OCI-LY7 (cell line): Measurements from ENCODE around the gene TTLL3. TPM values are rescaled to one million over a fixed set of nuclear protein-coding genes. Genes with fewer than 3 reads are reported as not detected.

ENCODE experiments used
- BruUV-seq: library from RNA; stranded (reverse); fragments of 400-500 nt; replicated peaks from 2 replicates; lab custom pipeline; 2021; lab: Mats Ljungman, UMichigan
- CTCF ChIA-PET: fragments of 300-600 bp; sonication (Branson Sonifier 250); formaldehyde crosslinking; loops from one replicate; lab custom pipeline; 2022; ENCODE audit warnings: antibody characterized with exemption; ENCODE audit not compliant: unreplicated experiment; lab: Charles Lee
- POLR2A ChIA-PET: fragments of 300-600 bp; sonication (Branson Sonifier 250); formaldehyde crosslinking; loops from one replicate; lab custom pipeline; 2022; ENCODE audit warnings: antibody characterized with exemption; lab: Charles Lee
- DNase-seq: peaks from one replicate; pipeline ENCODE4 v3.0.0-alpha.2; 2015; ENCODE audit warnings: low spot score
- H2AFZ ChIP-seq: fragments of 200-600 bp; sonication (generic), shearing (Covaris generic); 2 replicates; pipeline ENCODE4 v1.6.1; 2014; ENCODE audit warnings: mild to moderate bottlenecking, antibody characterized with exemption, low read length, moderate library complexity
- H3K27ac ChIP-seq: fragments of 200-600 bp; sonication (generic); 2 replicates; pipeline ENCODE4 v1.5.1; 2014; ENCODE audit warnings: mixed run types, low read depth, mild to moderate bottlenecking, moderate library complexity, low read length, inconsistent platforms; ENCODE audit not compliant: poor library complexity, severe bottlenecking
- H3K36me3 ChIP-seq: fragments of 200-600 bp; sonication (generic); 2 replicates; pipeline ENCODE4 v1.6.1; 2014; ENCODE audit warnings: mild to moderate bottlenecking, antibody characterized with exemption, low read length, moderate library complexity, mixed read lengths; ENCODE audit not compliant: insufficient read depth
- H3K4me1 ChIP-seq: fragments of 200-600 bp; sonication (generic); 2 replicates; pipeline ENCODE4 v1.5.1; 2014; ENCODE audit warnings: mild to moderate bottlenecking, low read length; ENCODE audit not compliant: insufficient read depth, poor library complexity, severe bottlenecking
- H3K4me2 ChIP-seq: fragments of 200-600 bp; sonication (generic); 2 replicates; pipeline ENCODE4 v1.6.1; 2014; ENCODE audit warnings: mild to moderate bottlenecking, low read length
- H3K4me3 ChIP-seq: fragments of 200-600 bp; sonication (generic); 2 replicates; pipeline ENCODE4 v1.5.1; 2014; ENCODE audit warnings: mild to moderate bottlenecking, low read depth, low read length; ENCODE audit not compliant: poor library complexity, severe bottlenecking
- H3K79me2 ChIP-seq: fragments of 200-600 bp; sonication (generic); 2 replicates; pipeline ENCODE4 v1.6.1; 2016; ENCODE audit warnings: low read depth, mild to moderate bottlenecking, low read length, moderate library complexity, mixed read lengths; ENCODE audit not compliant: insufficient read depth
- H3K9me2 ChIP-seq: fragments of 200-600 bp; sonication (generic); 2 replicates; pipeline ENCODE4 v1.6.1; 2016; ENCODE audit warnings: mild to moderate bottlenecking, low read length, mixed read lengths; ENCODE audit not compliant: insufficient read depth
- H3K9me3 ChIP-seq: fragments of 200-600 bp; sonication (generic); 2 replicates; pipeline ENCODE4 v1.6.1; 2014; ENCODE audit warnings: mild to moderate bottlenecking, mixed run types, low read length, mixed read lengths
- H4K20me1 ChIP-seq: fragments of 200-600 bp; sonication (generic); 2 replicates; pipeline ENCODE4 v1.6.1; 2014; ENCODE audit warnings: mild to moderate bottlenecking, antibody characterized with exemption, low read length, moderate library complexity, mixed read lengths; ENCODE audit not compliant: insufficient read depth
- EZH2phosphoT487 ChIP-seq: fragments of 200-600 bp; sonication (generic); IDR thresholded peaks from 2 replicates; pipeline ENCODE4 v1.6.1; 2018; ENCODE audit warnings: low read depth, borderline replicate concordance, mild to moderate bottlenecking, mixed run types, antibody characterized with exemption, low read length, moderate library complexity, mixed read lengths
- intact Hi-C: fragments of 100-400 bp; cut with micrococcal nuclease; formaldehyde crosslinking; loops from one replicate; pipeline ENCODE4 v1.10.0; 2022; ENCODE audit not compliant: unreplicated experiment
- total RNA-seq, 2 experiments: library from RNA; depleted of rRNA in 1 of 2; stranded (reverse); fragments of >200 nt in 1 of 2; shearing (Covaris generic) in 1 of 2; gene quantifications; 2 replicates each; pipeline ENCODE4 v1.2.3, GENCODE V29; 2014 to 2022
- TF ChIP-seq, protein P1 (sequence below): fragments of 200-600 bp; sonication (generic); conservative IDR thresholded peaks from 2 replicates; pipeline ENCODE4 v1.5.1; 2014; ENCODE audit warnings: mild to moderate bottlenecking, antibody characterized with exemption, low read length, moderate library complexity, mixed read lengths

TTLL3 gene
- total RNA-seq, 2 experiments from 2014 or later = 65.4 to 127 TPM

DNA sequence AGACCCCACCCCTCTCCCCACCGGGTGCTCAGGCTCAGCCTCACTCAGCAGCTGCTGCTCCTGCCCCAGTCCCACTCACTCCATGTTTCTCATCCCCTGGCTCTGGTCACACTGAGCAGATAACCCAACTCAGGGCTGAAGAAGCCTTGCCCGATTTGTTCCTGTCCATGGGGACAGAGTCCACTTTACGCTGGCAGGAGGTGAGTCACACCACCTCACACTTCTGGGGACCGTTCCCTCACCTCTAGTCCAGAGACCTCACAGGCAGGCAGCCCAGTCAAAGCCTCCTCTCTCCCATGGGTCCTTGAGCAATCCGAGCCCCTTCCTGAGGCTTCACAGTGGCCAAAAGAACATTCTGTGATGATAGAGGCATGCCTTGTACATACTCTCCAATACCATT is 68.6 kb downstream of the TTLL3 start:
- no peaks in the 10 kb centered on the region for H4K20me1 ChIP-seq
- no TSS peak for BruUV-seq
- POLR2A ChIA-PET = interaction anchor here (0.6 to 2.8 kb wide), 3 partner anchors 12 to 52 kb away, joined by 4 to 17 read pairs (median 4); partner anchors contain the start of gene JAGN1
- H3K4me2 ChIP-seq = no peak overlapping the region
- no peak for DNase-seq
- no peaks in the 10 kb centered on the region for H3K4me1 ChIP-seq
- no peaks in the 10 kb centered on the region for H3K36me3 ChIP-seq
- no peak overlapping the region for H3K27ac ChIP-seq
- CTCF ChIA-PET = no interaction called here
- no peaks in the 10 kb centered on the region for H3K9me2 ChIP-seq
- H3K9me3 ChIP-seq = no peaks in the 10 kb centered on the region
- H3K4me3 ChIP-seq = no peak overlapping the region
- intact Hi-C loops = no loop called here
- no peaks in the 10 kb centered on the region for H3K79me2 ChIP-seq
- TF ChIP-seq, protein P1, sequence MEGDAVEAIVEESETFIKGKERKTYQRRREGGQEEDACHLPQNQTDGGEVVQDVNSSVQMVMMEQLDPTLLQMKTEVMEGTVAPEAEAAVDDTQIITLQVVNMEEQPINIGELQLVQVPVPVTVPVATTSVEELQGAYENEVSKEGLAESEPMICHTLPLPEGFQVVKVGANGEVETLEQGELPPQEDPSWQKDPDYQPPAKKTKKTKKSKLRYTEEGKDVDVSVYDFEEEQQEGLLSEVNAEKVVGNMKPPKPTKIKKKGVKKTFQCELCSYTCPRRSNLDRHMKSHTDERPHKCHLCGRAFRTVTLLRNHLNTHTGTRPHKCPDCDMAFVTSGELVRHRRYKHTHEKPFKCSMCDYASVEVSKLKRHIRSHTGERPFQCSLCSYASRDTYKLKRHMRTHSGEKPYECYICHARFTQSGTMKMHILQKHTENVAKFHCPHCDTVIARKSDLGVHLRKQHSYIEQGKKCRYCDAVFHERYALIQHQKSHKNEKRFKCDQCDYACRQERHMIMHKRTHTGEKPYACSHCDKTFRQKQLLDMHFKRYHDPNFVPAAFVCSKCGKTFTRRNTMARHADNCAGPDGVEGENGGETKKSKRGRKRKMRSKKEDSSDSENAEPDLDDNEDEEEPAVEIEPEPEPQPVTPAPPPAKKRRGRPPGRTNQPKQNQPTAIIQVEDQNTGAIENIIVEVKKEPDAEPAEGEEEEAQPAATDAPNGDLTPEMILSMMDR = no peak
- no peak for TF ChIP-seq EZH2phosphoT487
- no peak overlapping the region for H2AFZ ChIP-seq

DNA sequence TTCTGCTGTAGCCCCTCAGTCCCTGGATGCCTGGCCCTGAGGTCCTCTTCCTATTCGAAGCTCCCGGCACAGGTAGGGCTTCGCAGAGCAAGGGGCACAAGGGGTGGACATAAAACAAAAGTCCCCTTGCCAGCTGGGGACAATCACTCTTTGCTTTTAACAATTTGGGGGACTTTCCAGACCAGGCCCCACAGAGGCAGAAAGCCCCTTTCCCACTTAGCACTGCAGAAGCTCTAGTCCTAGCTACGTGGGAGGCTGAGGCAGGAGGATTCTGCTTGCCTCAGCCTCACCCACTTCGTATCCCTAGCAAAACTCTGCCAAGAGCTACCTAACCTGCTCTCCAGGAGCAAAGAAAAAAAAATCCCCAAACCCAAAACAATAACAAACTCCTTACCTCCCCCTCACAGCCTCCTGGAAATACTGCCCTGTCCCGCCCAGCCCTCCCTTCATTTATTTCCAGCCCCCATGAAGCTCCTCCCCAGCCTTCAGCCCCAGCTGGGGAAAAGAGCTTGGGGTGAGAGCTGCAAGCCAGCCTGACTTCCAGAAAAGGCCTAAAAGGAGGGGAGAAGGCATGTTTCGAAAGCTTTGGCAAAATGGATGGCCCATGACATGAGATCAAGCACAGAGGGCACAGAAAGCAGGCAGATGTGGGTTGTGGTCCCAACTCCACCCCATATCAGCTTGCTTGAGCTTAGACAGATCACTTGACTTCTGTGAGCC is 69.9 kb downstream of the TTLL3 start, which contains the start of gene CIDEC:
TSS of gene CIDEC (minus strand) at position 424 of the 720 bp plus-strand sequence. CDS start 1,767 bp downstream, outside the sequence.
- POLR2A ChIA-PET = interaction anchor here (0.6 to 2.8 kb wide), 3 partner anchors 11 to 596 kb away, joined by 3 to 17 read pairs (median 5); partner anchors contain the start of gene JAGN1
- H2AFZ ChIP-seq = 0 out of 2 replicates have a peak within 1 kb of the TSS, but pooled peaks have one; percentile 14

More for the DNA sequence above, 69.9 kb downstream of the TTLL3 start, which contains the start of gene CIDEC:
- no peak within 1 kb of the TSS for H3K4me3 ChIP-seq
- CTCF ChIA-PET = no interaction called here
- no TSS peak for BruUV-seq
- H3K27ac ChIP-seq = no peak within 1 kb of the TSS
- no peaks in the 10 kb centered on the region for H3K36me3 ChIP-seq
- DNase-seq = no peak
- TF ChIP-seq, protein P1 = no peak
- TF ChIP-seq EZH2phosphoT487 = no peak
- H3K4me2 ChIP-seq = no peak within 1 kb of the TSS
- H3K79me2 ChIP-seq = no peaks in the 10 kb centered on the region
- intact Hi-C loops = no loop called here
- H3K9me3 ChIP-seq = no peaks in the 10 kb centered on the region
- no peaks in the 10 kb centered on the region for H4K20me1 ChIP-seq
- no peaks in the 10 kb centered on the region for H3K9me2 ChIP-seq
- H3K4me1 ChIP-seq = no peaks in the 10 kb centered on the region
